IPS-NIHi7 (cell line): ENCODE data around the gene ZNF730.
"Not testable (repeated sequence)": the region's sequence is repeated elsewhere in the genome, so short reads cannot be mapped to it uniquely, and the experiment has no call there.

ENCODE experiments used
- DNase-seq: peaks from one replicate; pipeline ENCODE4 v3.0.0; 2012; ENCODE audit warnings: mixed read lengths; ENCODE audit errors: extremely low spot score

Gene ZNF730

DNA sequence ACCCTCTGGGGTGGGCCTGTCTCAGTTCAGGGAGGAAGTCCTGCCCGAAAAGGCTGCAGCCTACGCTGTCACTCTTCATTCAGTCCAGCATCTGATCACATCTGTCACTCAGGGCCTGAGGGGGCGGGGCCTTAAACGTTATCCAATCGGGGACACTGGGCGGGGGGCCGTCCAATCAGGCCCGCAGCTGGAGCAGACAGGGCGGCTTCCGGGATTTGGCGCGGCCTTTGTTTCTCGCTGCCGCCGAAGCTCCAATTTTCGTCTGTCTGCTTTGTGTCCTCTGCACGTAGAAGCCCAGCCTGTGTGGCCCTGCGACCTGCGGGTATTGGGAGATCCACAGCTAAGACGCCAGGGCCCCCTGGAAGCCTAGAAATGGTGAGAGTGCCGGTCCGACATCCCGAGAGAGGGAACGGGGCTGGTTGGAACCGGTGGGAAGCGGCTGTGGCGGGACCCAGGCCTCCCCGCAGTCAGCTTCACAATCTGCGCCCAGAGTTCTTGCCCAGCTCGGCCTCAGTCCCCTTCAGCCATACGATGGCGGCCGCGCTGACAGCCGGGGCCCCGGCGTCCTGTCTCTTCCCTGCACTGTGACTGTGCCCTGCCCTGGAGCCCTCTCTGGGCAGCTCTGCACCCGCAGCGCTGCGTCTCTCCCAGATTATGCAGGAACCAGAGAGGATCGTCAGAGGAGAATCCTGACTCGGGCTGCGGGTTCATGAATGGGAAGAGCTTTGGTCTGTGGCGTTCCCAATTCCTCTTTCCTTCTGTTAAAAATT is at the start of gene ZNF730:
ZNF730 (plus strand) TSS at position 224 of the 770 bp plus-strand sequence; CDS start at position 373, 149 bp downstream.
- DNase-seq, result peak; percentile 80

DNA sequence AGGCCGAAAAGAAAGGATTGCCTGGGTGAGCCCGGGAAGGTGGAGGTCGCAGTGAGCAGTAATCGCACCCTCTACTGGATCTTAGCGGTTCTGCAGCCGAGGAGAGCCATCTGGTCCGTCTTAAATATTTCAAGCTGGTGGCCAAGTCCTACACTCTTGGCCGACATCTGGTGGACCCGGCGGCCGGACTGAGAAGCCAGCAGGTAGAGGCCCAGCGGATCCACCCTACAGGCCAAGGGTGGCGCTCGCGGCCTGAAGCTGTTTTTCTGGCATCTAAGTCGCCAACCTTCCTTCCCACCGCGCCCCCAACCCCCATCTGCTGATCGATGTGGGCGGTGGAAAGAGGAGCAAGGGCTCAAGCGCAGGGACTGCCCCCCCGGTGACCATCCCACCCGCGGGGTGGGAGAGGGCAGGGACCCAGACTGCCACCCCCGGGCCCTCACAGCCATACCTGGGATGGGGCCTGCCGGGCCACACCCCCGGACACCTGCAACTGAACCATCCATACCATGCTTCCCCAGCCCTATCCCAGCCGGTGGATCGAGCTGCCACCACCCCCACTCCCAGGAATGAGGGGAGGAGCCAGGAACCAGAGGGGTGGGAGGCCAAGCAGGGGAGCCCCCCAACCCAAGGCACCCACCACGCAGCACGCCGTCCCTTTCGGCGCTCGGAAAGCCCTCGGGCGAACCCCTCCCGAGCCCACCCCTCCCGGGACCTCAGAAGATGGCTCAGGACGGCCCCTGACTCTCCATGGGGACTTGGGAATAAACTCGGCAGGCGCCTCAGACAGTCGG is 46.3 kb upstream of the ZNF730 start:
- peak; percentile 65 for DNase-seq

DNA sequence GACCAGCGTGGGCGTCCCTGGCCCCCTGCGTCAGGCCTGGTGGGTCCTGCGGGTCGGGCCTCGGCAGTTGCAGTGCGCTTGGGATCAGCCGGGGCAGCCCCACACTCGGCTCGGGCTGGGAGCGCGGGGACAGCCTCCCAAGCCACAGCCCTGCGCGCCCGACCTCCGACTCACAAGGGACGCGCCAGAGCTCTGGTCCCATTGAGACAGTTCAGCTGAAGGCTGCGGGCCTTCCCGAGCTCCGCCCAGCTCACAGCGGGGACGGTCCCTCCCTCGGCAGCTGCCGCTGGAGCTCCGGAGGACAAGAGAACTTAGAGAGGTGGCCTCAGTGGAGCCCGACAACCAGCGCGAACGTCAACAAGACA is 45.7 kb upstream of the ZNF730 start:
- peak; percentile 43 for DNase-seq

DNA sequence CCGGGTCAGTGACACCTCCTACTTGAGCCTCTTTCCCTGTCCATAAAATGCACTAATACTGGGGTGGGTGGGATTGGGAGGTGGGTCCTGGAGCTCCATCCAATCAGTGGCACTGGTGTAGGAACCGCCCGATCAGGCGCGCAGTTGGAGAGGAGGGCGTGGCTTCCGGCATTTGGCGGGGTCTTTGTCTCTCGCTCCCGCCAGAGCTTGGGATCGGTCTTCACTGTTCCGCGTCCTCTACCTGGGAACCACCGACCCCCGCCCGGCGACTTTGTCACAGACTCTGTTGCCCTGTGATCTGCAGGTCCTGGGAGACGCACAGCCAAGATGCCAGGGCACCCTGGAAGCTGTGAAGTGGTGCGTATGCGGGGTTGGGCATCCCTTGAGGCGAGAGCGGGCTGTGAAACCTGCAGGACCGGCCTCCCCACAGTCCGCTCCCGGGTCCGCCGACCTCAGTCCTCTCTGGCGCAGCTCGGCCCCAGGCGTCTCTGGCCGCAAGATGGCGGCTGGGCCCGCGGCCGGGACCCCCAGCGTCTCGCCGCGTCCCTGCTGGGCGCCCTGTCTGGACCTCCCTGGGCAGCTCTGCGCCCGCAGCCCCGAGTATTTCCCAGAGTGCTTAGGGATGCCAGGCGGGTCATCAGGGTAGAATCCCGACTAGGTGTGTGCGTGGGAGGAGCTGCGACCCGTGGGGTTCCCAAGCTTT is 41.6 kb upstream of the ZNF730 start:
- peak; percentile 92 for DNase-seq

DNA sequence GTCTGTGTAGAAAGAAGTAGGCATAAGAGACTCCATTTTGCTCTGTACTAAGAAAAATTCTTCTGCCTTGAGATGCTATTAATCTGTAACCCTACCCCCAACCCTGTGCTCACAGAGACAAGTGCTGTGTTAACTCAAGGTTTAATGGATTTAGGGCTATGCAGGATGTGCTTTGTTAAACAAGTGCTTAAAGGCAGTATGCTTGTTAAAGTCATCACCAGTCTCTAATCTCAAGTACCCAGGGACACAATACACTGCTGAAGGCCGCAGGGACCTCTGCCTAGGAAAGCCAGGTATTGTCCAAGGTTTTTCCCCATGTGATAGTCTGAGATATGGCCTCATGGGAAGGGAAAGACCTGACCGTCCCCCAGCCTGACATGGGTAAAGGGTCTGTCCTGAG is 39.0 kb upstream of the ZNF730 start:
- not testable (repeated sequence) for DNase-seq

- no peak for DNase-seq
Observed at GRCh38 chr19:23093832-23094231, 23.0 kb upstream of the ZNF730 start.

DNA sequence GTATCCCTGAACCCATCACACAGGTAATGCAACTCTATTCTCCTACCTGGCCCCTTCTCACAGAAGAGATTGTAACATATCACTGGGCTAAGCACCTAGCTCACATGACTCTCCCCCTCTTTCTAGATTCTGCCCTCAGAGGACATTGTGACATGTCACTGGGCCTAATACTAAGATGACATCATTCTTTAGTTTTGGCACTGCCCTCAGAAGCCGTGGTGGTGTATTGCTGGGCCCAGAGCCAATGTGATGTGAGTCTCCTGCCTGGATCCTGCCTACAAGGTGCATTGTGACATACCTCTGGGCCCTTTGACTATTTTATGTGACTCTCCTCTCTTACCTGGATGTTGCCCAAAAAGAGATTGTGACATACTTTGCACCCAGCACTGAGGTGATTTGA is 21.4 kb upstream of the ZNF730 start:
- no peak for DNase-seq

- no peak for DNase-seq
Observed at GRCh38 chr19:23098286-23098685, 18.5 kb upstream of the ZNF730 start.

DNA sequence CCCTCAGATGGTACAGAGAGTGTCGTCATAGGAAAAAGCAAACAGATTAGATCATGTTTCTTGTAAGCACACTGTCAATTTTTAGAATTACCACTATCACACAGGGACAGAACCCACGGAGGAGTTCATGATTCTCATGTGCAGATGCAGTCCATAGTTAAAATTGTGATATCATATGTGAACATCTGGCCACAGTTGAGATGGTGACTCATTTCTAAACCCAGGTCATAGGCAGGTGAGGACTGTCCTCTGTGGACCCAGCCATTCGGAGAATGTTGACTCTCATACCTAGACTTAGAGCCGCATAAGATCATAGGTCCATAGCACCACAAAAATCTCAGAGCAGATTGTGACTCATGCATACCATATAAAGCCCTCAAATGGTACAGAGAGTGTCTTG is 17.8 kb upstream of the ZNF730 start:
- no peak for DNase-seq

DNA sequence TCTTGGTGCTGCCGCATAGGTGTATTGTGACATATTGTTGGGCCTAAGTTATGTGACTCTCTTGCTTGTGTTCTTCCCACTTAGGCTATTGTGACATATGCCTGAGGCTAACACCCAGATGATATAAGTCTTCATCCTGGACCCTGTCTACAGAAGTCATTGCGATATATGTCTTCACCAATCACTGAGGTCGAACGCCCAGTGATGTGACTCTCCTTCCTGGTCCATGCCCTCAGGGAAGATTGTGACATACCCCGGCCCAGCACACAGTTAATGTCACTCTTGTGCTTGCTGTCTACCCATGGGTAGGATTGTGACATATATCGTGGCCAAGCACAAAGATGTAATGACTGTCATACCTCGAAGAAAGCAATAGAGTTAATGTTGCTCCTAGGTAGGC is 16.9 kb upstream of the ZNF730 start:
- no peak for DNase-seq

DNA sequence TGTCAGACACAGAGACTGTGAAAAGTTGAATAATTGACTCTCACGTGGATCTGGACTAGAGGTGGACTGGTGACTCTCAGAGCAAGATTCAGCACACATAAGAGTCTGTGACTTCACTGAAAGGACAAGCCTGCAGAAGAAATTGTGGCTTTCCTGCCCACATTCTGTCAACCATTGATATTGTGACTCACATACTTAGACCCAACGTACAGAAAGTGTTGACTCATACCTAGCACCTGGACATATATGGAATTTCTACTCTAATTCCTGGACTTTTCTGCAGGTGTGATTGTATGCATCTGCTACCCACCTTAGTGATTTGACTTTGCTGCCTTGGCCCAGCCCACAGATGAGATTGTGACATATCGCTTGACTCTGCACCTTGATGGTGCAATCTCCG is 15.6 kb upstream of the ZNF730 start:
- no peak for DNase-seq

- peak; percentile 42 for DNase-seq
Observed at GRCh38 chr19:23118400-23118799, 1.6 kb downstream of the ZNF730 start.

- DNase-seq, result not testable (repeated sequence)
Observed at GRCh38 chr19:23134211-23134610, 17.4 kb downstream of the ZNF730 start.

DNA sequence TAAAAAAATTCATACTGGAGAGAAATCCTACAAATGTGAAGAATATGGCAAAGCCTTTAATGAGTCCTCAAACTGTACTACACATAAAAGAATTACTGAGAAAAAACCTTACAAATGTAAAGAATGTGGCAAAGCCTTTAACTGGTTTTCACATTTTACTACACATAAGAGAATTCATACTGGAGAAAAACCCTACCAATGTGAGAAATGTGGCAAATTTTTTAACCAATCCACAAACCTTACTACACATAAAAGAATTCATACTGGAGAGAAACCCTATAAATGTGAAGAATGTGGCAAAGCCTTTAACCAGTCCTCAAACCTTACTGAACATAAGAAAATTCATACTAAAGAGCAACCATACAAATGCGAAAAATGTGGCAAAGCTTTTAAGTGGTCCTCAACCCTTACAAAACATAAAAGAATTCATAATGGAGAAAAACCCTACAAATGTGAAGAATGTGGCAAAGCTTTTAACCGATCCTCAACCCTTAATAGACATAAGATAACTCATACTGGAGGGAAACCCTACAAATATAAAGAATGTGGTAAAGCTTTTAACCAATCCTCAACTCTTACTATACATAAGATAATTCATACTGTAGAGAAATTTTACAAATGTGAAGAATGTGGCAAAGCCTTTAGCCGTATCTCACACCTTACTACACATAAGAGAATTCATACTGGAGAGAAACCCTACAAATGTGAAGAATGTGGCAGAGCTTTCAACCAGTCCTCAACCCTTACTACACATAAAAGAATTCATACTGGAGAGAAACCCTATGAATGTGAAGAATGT is 29.0 kb downstream of the ZNF730 start:
- DNase-seq, result no peak

GRCh38 chr19:23160766-23161165 is 43.9 kb downstream of the ZNF730 start:
- no peak for DNase-seq

DNA sequence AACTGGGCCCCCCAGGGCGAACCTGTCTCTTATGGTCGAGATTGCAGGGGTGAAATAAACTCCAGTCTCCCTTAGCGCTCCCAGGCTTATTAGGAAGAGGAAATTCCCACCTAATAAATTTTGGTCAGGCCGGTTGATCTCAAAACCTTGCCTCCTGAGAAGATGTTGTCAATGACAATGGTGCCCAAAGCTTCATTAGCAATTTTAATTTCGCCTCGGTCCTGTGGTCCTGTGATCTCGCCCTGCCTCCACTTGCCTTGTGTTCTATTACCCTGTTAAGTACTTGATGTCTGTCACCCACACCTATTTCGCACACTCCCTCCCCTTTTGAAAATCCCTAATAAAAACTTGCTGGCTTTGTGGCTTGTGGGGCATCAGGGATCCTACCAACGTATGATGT is 51.5 kb downstream of the ZNF730 start:
- DNase-seq, result not testable (repeated sequence)

GRCh38 chr19:23183251-23183650 is 66.4 kb downstream of the ZNF730 start:
- no peak for DNase-seq

DNA sequence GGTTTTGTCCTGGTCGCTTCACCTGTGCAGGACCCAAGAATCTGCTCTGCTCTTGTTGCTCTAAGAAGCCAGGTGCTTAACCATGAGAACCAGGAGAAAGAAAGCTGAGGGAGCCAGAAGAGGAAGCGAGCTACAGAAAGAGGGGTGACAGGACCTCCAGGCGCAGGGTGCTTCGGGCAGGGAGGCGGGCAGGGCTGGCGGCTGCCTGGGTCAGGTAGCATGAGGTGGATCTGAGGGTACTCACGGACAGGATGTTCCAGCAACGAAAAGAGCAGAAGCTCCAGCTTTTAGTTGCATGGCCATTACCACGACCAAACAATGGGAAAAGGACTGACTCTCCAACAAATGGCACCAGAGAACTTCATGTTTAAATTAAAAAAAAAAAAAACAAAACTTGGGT is 73.5 kb downstream of the ZNF730 start:
- DNase-seq, result no peak
